ENCODE data around the gene RIT1. TPM values are rescaled to one million over a fixed set of nuclear protein-coding genes. Genes with fewer than 3 reads are reported as not detected.

RIT1 gene
- total RNA-seq, 2 experiments from 2014 or later, result 15.9 to 21.0 TPM

DNA sequence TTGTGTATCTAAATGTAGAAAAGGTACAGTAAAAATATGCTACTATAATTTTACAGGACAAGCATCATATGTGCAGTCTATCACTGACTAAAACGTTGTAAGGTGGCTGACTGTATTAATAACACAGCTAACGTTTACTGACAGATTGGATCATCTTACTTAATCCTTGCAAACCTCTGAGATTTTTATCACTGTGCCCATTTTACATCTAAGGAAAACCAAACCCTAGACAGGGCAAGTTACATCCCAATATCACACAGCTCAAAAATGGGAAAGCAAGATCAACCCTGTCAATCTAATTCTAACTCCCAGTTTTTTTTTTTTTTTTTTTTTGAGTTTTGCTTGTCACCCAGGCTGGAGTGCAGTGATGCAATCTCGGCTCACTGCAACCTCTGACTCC lies 7.5 kb upstream of the RIT1 start:
- Histone ChIP-seq H4K20me1 (ENCODE audit: insufficient read depth, low read length) (no peaks in the 10 kb centered on the region), H3K27ac (ENCODE audit: low read depth, low read length, poor library complexity, severe bottlenecking) (no peak overlapping the region), H3K4me1 (ENCODE audit: insufficient read depth, low read length, poor library complexity, severe bottlenecking) (no peaks in the 10 kb centered on the region), H3K9me2 (ENCODE audit: insufficient read depth, low read length) (no peaks in the 10 kb centered on the region), H2AFZ (ENCODE audit: low read length) (no peak overlapping the region), H3K79me2 (ENCODE audit: insufficient read depth, low read depth, low read length) (peaks cover 26% of the 10 kb centered on the region; the same call in 1 of the 2 replicates), H3K4me2 (ENCODE audit: low read length) (no peak overlapping the region), H3K36me3 (ENCODE audit: insufficient read depth, low read length) (peaks cover 98% of the 10 kb centered on the region), H3K4me3 (ENCODE audit: low read depth, low read length, poor library complexity, severe bottlenecking) (no peak overlapping the region), H3K9me3 (ENCODE audit: low read length) (no peaks in the 10 kb centered on the region)
- ChIA-PET POLR2A (interaction anchor here (0.6 kb wide), 1 partner anchor 55 kb away, joined by 3 read pairs; no protein-coding TSS in a partner anchor), CTCF (ENCODE audit: unreplicated experiment) (no interaction called here)
- no peak for DNase-seq (ENCODE audit: low spot score)
- intact Hi-C loops (cut with micrococcal nuclease; ENCODE audit: unreplicated experiment), result no loop called here
- BruUV-seq (replicated peaks), result no TSS peak
- TF ChIP-seq, protein P1, sequence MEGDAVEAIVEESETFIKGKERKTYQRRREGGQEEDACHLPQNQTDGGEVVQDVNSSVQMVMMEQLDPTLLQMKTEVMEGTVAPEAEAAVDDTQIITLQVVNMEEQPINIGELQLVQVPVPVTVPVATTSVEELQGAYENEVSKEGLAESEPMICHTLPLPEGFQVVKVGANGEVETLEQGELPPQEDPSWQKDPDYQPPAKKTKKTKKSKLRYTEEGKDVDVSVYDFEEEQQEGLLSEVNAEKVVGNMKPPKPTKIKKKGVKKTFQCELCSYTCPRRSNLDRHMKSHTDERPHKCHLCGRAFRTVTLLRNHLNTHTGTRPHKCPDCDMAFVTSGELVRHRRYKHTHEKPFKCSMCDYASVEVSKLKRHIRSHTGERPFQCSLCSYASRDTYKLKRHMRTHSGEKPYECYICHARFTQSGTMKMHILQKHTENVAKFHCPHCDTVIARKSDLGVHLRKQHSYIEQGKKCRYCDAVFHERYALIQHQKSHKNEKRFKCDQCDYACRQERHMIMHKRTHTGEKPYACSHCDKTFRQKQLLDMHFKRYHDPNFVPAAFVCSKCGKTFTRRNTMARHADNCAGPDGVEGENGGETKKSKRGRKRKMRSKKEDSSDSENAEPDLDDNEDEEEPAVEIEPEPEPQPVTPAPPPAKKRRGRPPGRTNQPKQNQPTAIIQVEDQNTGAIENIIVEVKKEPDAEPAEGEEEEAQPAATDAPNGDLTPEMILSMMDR (conservative IDR thresholded peaks at IDR 0.05; ENCODE audit: low read length), result no peak
- TF ChIP-seq EZH2phosphoT487 (IDR thresholded peaks at IDR 0.05; ENCODE audit: borderline replicate concordance, low read depth, low read length), result no peak

GRCh38 chr1:155913969-155914757 lies 3.0 kb upstream of the RIT1 start:
- TF ChIP-seq, protein P1 (conservative IDR thresholded peaks at IDR 0.05; ENCODE audit: low read length), result no peak
- TF ChIP-seq EZH2phosphoT487 (IDR thresholded peaks at IDR 0.05; ENCODE audit: borderline replicate concordance, low read depth, low read length), result no peak
- no peak overlapping the region for H3K4me2 ChIP-seq (ENCODE audit: low read length)
- CTCF ChIA-PET (ENCODE audit: unreplicated experiment), result no interaction called here
- H3K4me3 ChIP-seq (ENCODE audit: low read depth, low read length, poor library complexity, severe bottlenecking), result no peak overlapping the region
- intact Hi-C loops (cut with micrococcal nuclease; ENCODE audit: unreplicated experiment), result no loop called here
- peak overlapping the region; percentile 17 for H3K27ac ChIP-seq (ENCODE audit: low read depth, low read length, poor library complexity, severe bottlenecking)
- peaks cover 12% of the 10 kb centered on the region; the same call in 1 of the 2 replicates for H3K79me2 ChIP-seq (ENCODE audit: insufficient read depth, low read depth, low read length)
- POLR2A ChIA-PET, result interaction anchor here (0.6 kb wide), 1 partner anchor 274 kb away, joined by 5 read pairs; no protein-coding TSS in a partner anchor
- H4K20me1 ChIP-seq (ENCODE audit: insufficient read depth, low read length), result no peaks in the 10 kb centered on the region
- no peak overlapping the region for H2AFZ ChIP-seq (ENCODE audit: low read length)
- peaks cover 23% of the 10 kb centered on the region for H3K4me1 ChIP-seq (ENCODE audit: insufficient read depth, low read length, poor library complexity, severe bottlenecking)
- no peaks in the 10 kb centered on the region for H3K9me2 ChIP-seq (ENCODE audit: insufficient read depth, low read length)
- peaks cover 94% of the 10 kb centered on the region for H3K36me3 ChIP-seq (ENCODE audit: insufficient read depth, low read length)
- no TSS peak for BruUV-seq (replicated peaks)
- H3K9me3 ChIP-seq (ENCODE audit: low read length), result no peaks in the 10 kb centered on the region
- DNase-seq (ENCODE audit: low spot score), result no peak

- Histone ChIP-seq H3K36me3 (ENCODE audit: insufficient read depth, low read length) (peaks cover 92% of the 10 kb centered on the region), H3K27ac (ENCODE audit: low read depth, low read length, poor library complexity, severe bottlenecking) (peak overlapping the region; percentile 65), H3K9me2 (ENCODE audit: insufficient read depth, low read length) (no peaks in the 10 kb centered on the region), H3K79me2 (ENCODE audit: insufficient read depth, low read depth, low read length) (peaks cover 12% of the 10 kb centered on the region; the same call in 1 of the 2 replicates), H3K4me3 (ENCODE audit: low read depth, low read length, poor library complexity, severe bottlenecking) (no peak overlapping the region), H2AFZ (ENCODE audit: low read length) (no peak overlapping the region), H3K4me2 (ENCODE audit: low read length) (peak overlapping the region; percentile 90), H3K9me3 (ENCODE audit: low read length) (no peaks in the 10 kb centered on the region), H4K20me1 (ENCODE audit: insufficient read depth, low read length) (no peaks in the 10 kb centered on the region), H3K4me1 (ENCODE audit: insufficient read depth, low read length, poor library complexity, severe bottlenecking) (peaks cover 23% of the 10 kb centered on the region)
- TF ChIP-seq, protein P1 (conservative IDR thresholded peaks at IDR 0.05; ENCODE audit: low read length), result no peak
- TF ChIP-seq EZH2phosphoT487 (IDR thresholded peaks at IDR 0.05; ENCODE audit: borderline replicate concordance, low read depth, low read length), result no peak
- ChIA-PET CTCF (ENCODE audit: unreplicated experiment) (interaction anchor here (1.0 kb wide), 1 partner anchor 33 kb away, joined by 3 read pairs; no protein-coding TSS in a partner anchor), POLR2A (interaction anchor here (0.6 to 0.7 kb wide), 2 partner anchors 36 to 254 kb away, joined by 3 to 4 read pairs; no protein-coding TSS in a partner anchor)
- no peak for DNase-seq (ENCODE audit: low spot score)
- no TSS peak for BruUV-seq (replicated peaks)
- intact Hi-C loops (cut with micrococcal nuclease; ENCODE audit: unreplicated experiment), result no loop called here
Measured at GRCh38 chr1:155912056-155912536, 947 bp upstream of the RIT1 start.

All from OCI-LY7 (cell line).